IMR-90 (cell line): ENCODE results near the gene SENP7. TPM values are rescaled to one million over a fixed set of nuclear protein-coding genes. Genes with fewer than 3 reads are reported as not detected.

Source experiments
- ATAC-seq: fragments of 200-7000 bp; cut with Tn5 transposase; 2 replicates; pipeline ENCODE4 v1.9.1; 2020; ENCODE audit warnings: low read depth, mild to moderate bottlenecking, moderate library complexity
- BruUV-seq: library from RNA; stranded (reverse); fragments of 400-500 nt; replicated peaks from 2 replicates; lab custom pipeline; 2021; lab: Mats Ljungman, UMichigan
- CTCF ChIA-PET: fragments of 300-600 bp; formaldehyde crosslinking; extraction: SDS; loops from one replicate; lab custom pipeline; 2021; ENCODE audit warnings: antibody characterized with exemption; lab: Yijun Ruan, JAX
- POLR2A ChIA-PET: fragments of 300-600 bp; sonication (Branson Sonifier 250); formaldehyde crosslinking; loops from one replicate; lab custom pipeline; 2022; ENCODE audit warnings: antibody characterized with exemption; ENCODE audit not compliant: unreplicated experiment; lab: Charles Lee
- DNase-seq: peaks from one replicate; pipeline ENCODE4 v3.0.0; 2013
- H2AFZ ChIP-seq: replicated peaks from 2 replicates; pipeline ENCODE3; 2013; ENCODE audit warnings: low read length, mild to moderate bottlenecking; ENCODE audit not compliant: poor library complexity
- H2AK5ac ChIP-seq: 2 replicates; pipeline ENCODE4 v1.6.1; 2013; ENCODE audit warnings: low read depth, low read length, inconsistent platforms
- H2AK9ac ChIP-seq: replicated peaks from 2 replicates; pipeline ENCODE3; 2013; ENCODE audit warnings: mild to moderate bottlenecking, low read depth, low read length, moderate library complexity; ENCODE audit not compliant: poor library complexity
- H2BK120ac ChIP-seq: 2 replicates; pipeline ENCODE4 v1.6.1; 2013; ENCODE audit warnings: low read depth, low read length, inconsistent platforms
- H2BK15ac ChIP-seq: 3 replicates; pipeline ENCODE4 v1.6.1; 2013; ENCODE audit warnings: low read depth, low read length, inconsistent platforms
- H2BK20ac ChIP-seq: 2 replicates; pipeline ENCODE4 v1.6.1; 2013; ENCODE audit warnings: low read depth, mild to moderate bottlenecking, inconsistent platforms, low read length, moderate library complexity
- H2BK5ac ChIP-seq: 2 replicates; pipeline ENCODE4 v1.6.1; 2013; ENCODE audit warnings: mild to moderate bottlenecking, low read depth, low read length, inconsistent platforms; ENCODE audit not compliant: poor library complexity, severe bottlenecking
- H3K14ac ChIP-seq: replicated peaks from 2 replicates; pipeline ENCODE4 v1.6.1; 2013; ENCODE audit warnings: low read depth, low read length, inconsistent platforms
- H3K18ac ChIP-seq: 2 replicates; pipeline ENCODE4 v1.6.1; 2013; ENCODE audit warnings: low read depth, low read length, control low read depth
- H3K23ac ChIP-seq: 2 replicates; pipeline ENCODE4 v1.6.1; 2013; ENCODE audit warnings: low read depth, low read length, inconsistent platforms
- H3K27ac ChIP-seq: 2 replicates; pipeline ENCODE4 v1.5.1; 2013; ENCODE audit warnings: mild to moderate bottlenecking, control low read depth, low read length; ENCODE audit not compliant: insufficient read depth
- H3K27me3 ChIP-seq: 2 replicates; pipeline ENCODE4 v1.6.1; 2013; ENCODE audit warnings: low read length; ENCODE audit not compliant: control insufficient read depth, insufficient read depth
- H3K36me3 ChIP-seq: 2 replicates; pipeline ENCODE4 v1.6.1; 2013; ENCODE audit warnings: low read length, mixed read lengths; ENCODE audit not compliant: control insufficient read depth, insufficient read depth
- H3K4ac ChIP-seq: 2 replicates; pipeline ENCODE4 v1.6.1; 2013; ENCODE audit warnings: low read depth, low read length, inconsistent platforms
- H3K4me1 ChIP-seq: 2 replicates; pipeline ENCODE4 v1.6.1; 2013; ENCODE audit warnings: low read length, mixed read lengths; ENCODE audit not compliant: control insufficient read depth, insufficient read depth
- H3K4me2 ChIP-seq: 2 replicates; pipeline ENCODE4 v1.6.1; 2013; ENCODE audit warnings: low read depth, mild to moderate bottlenecking, control low read depth, low read length, moderate library complexity
- H3K4me3 ChIP-seq: 2 replicates; pipeline ENCODE4 v1.5.1; 2013; ENCODE audit warnings: low read depth, mild to moderate bottlenecking, control low read depth, low read length, moderate library complexity; ENCODE audit not compliant: insufficient read depth
- H3K56ac ChIP-seq: 2 replicates; pipeline ENCODE4 v1.6.1; 2013; ENCODE audit warnings: low read length, inconsistent platforms; ENCODE audit not compliant: insufficient read depth; ENCODE audit errors: extremely low read depth
- H3K79me1 ChIP-seq, 2 experiments: 2 replicates each; pipeline ENCODE4 v1.6.1; 2013; ENCODE audit warnings: low read length in 2 of 2, inconsistent platforms in 1 of 2, low read depth in 1 of 2
- H3K9ac ChIP-seq: 2 replicates; pipeline ENCODE4 v1.6.1; 2013; ENCODE audit warnings: low read depth, low read length, control low read depth
- H3K9me1 ChIP-seq: 2 replicates; pipeline ENCODE4 v1.6.1; 2013; ENCODE audit warnings: low read length, inconsistent platforms; ENCODE audit not compliant: insufficient read depth
- H3K9me3 ChIP-seq: 2 replicates; pipeline ENCODE4 v1.6.1; 2013; ENCODE audit warnings: low read length; ENCODE audit not compliant: control insufficient read depth, insufficient read depth
- H4K20me1 ChIP-seq: 2 replicates; pipeline ENCODE4 v1.6.1; 2013; ENCODE audit warnings: low read length, inconsistent platforms; ENCODE audit not compliant: insufficient read depth
- H4K5ac ChIP-seq: 2 replicates; pipeline ENCODE4 v1.6.1; 2013; ENCODE audit warnings: mild to moderate bottlenecking, low read depth, low read length, control low read depth
- H4K8ac ChIP-seq, 2 experiments: 2 replicates each; pipeline ENCODE4 v1.6.1; 2013; ENCODE audit warnings: low read depth in 2 of 2, low read length in 2 of 2, control low read depth in 1 of 2, inconsistent platforms in 1 of 2
- H4K91ac ChIP-seq: 2 replicates; pipeline ENCODE4 v1.6.1; 2013; ENCODE audit warnings: low read depth, low read length, inconsistent platforms; ENCODE audit not compliant: insufficient read depth
- BHLHE40 ChIP-seq: fragments of 150-350 bp; IDR thresholded peaks from 2 replicates; pipeline ENCODE4 v1.6.1; 2016; ENCODE audit warnings: mild to moderate bottlenecking, low read depth, low read length
- CEBPB ChIP-seq: IDR thresholded peaks from 2 replicates; pipeline ENCODE4 v1.6.1; 2012; ENCODE audit warnings: low read depth, low read length, improper control_type of control experiment
- CHD1 ChIP-seq: IDR thresholded peaks from 2 replicates; pipeline ENCODE4 v1.6.1; 2012; ENCODE audit warnings: low read depth, low read length, improper control_type of control experiment
- FOS ChIP-seq: fragments of 150-350 bp; IDR thresholded peaks from 2 replicates; pipeline ENCODE4 v1.6.1; 2016; ENCODE audit warnings: low read depth, low read length
- MAZ ChIP-seq: IDR thresholded peaks from 2 replicates; pipeline ENCODE4 v1.6.1; 2012; ENCODE audit warnings: low read depth, mild to moderate bottlenecking, low read length, improper control_type of control experiment, moderate library complexity, borderline replicate concordance
- MXI1 ChIP-seq: IDR thresholded peaks from 2 replicates; pipeline ENCODE4 v1.6.1; 2012; ENCODE audit warnings: low read depth, mild to moderate bottlenecking, low read length, moderate library complexity, borderline replicate concordance
- NFE2L2 ChIP-seq: fragments of 150-350 bp; IDR thresholded peaks from 2 replicates; pipeline ENCODE4 v1.6.1; 2016; ENCODE audit warnings: low read depth, mild to moderate bottlenecking, low read length
- POLR2A ChIP-seq: IDR thresholded peaks from 2 replicates; pipeline ENCODE4 v1.6.1; 2012; ENCODE audit warnings: mild to moderate bottlenecking, low read depth, low read length
- RAD21 ChIP-seq: IDR thresholded peaks from 2 replicates; pipeline ENCODE4 v1.6.1; 2012; ENCODE audit warnings: low read length, improper control_type of control experiment
- RCOR1 ChIP-seq: IDR thresholded peaks from 2 replicates; pipeline ENCODE4 v1.6.1; 2012; ENCODE audit warnings: mild to moderate bottlenecking, low read length, improper control_type of control experiment; ENCODE audit not compliant: insufficient replicate concordance
- SMC3 ChIP-seq: fragments of 150-350 bp; IDR thresholded peaks from 2 replicates; pipeline ENCODE4 v1.6.1; 2016; ENCODE audit warnings: low read depth, mild to moderate bottlenecking, antibody characterized with exemption, low read length, moderate library complexity
- WGBS, 2 experiments: methylation state at CpG; one replicate each; pipeline versions ENCODE4 v1.1.5 to v1.1.7; 2013; ENCODE audit warnings: missing lambda C conversion rate in 2 of 2; ENCODE audit not compliant: insufficient read length in 1 of 2; ENCODE audit errors: extremely low coverage in 2 of 2; 5-methylcytosine and 5-hydroxymethylcytosine counted together
- dilution Hi-C: fragments of 300-500 bp; cut with HindIII; formaldehyde crosslinking; loops from one replicate; pipeline ENCODE4 v1.14.3; 2018; ENCODE audit warnings: low sequenced_read_pairs; ENCODE audit not compliant: unreplicated experiment
- in situ Hi-C: fragments of 300-500 bp; cut with MboI; formaldehyde crosslinking; loops from 3 replicates; pipeline ENCODE4 v1.14.3; 2019; ENCODE audit warnings: low sequenced_read_pairs, inconsistent platforms, mixed read lengths
- intact Hi-C: fragments of 100-400 bp; cut with micrococcal nuclease; formaldehyde crosslinking; loops from 2 replicates; pipeline ENCODE4 v1.10.0; 2022
- polyA plus RNA-seq, 3 experiments: library from polyadenylated mRNA; depleted of rRNA; stranded (reverse); fragments of >200 nt; gene quantifications; 2 replicates each; pipeline ENCODE4 v1.2.3, GENCODE V29; 2012; ENCODE audit warnings: low replicate concordance in 1 of 3
- total RNA-seq: library from RNA; depleted of rRNA; stranded (reverse); fragments of >200 nt; gene quantifications from 2 replicates; pipeline ENCODE4 v1.2.3, GENCODE V29; 2012
- TF ChIP-seq, protein P1 (sequence below): fragments of 150-350 bp; IDR thresholded peaks from 2 replicates; pipeline ENCODE4 v1.6.1; 2017; ENCODE audit warnings: mild to moderate bottlenecking, antibody characterized with exemption, low read length, low read depth
- TF ChIP-seq, protein P2 (sequence below): fragments of 150-350 bp; IDR thresholded peaks from 2 replicates; pipeline ENCODE4 v1.6.1; 2016; ENCODE audit warnings: low read depth, mild to moderate bottlenecking, low read length, moderate library complexity, borderline replicate concordance

Gene SENP7
- total and polyA plus RNA-seq, 2 of the 4 experiments (the other 2 are of a cell fraction): 5.5 to 8.4 TPM

DNA sequence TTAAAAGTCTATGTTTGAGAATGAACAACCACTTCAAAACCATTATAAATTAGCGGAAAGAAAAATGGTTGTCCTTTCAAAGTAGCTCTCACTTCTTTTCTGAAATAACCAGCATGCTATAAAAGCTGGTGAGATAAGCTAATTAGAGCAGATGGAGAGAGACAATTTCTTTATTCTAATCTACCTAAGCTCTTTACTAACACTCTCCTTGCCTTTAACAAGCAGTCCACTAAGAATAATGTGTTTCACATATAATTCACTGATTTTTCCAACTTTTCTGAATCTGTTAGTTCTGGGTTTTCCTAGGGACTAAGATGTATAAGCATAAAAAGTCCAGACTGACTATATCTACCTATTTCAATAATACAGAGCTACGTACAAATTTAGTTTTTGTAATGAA is 192.5 kb downstream of the SENP7 start, which contains the start of gene IMPG2:
IMPG2 (minus strand) TSS at position 101 of the 400 bp plus-strand sequence. CDS start 203 bp downstream, outside the sequence.
- no peak within 1 kb of the TSS for H2BK15ac ChIP-seq
- no peak within 1 kb of the TSS for H2AK5ac ChIP-seq
- no peak within 1 kb of the TSS for H3K4ac ChIP-seq
- no peak within 1 kb of the TSS for H2BK20ac ChIP-seq
- no peaks in the 10 kb centered on the region for H4K20me1 ChIP-seq
- ChIA-PET POLR2A (no interaction called here), CTCF (interaction anchor here (1.1 kb wide), 1 partner anchor 18 kb away, joined by 4 read pairs; no protein-coding TSS in a partner anchor)
- H4K91ac ChIP-seq: no peak within 1 kb of the TSS
- H3K4me2 ChIP-seq: peak within 1 kb of the TSS; percentile 72; the same call in 1 of the 2 replicates
- no peaks in the 10 kb centered on the region for H3K9me1 ChIP-seq
- no CpG with 5 or more reads among the region's 2 CpGs for WGBS, 2 experiments
- DNase-seq (no peak), ATAC-seq (no peak)
- no peak within 1 kb of the TSS for H4K5ac ChIP-seq
- H3K4me3 ChIP-seq: no peak within 1 kb of the TSS
- no peaks in the 10 kb centered on the region for H3K27me3 ChIP-seq
- H3K23ac ChIP-seq: no peak within 1 kb of the TSS
- H3K27ac ChIP-seq: no peak within 1 kb of the TSS
- H3K4me1 ChIP-seq: no peaks in the 10 kb centered on the region
- no peaks in the 10 kb centered on the region for H3K79me1 ChIP-seq
- no peak within 1 kb of the TSS for H2AK9ac ChIP-seq
- H3K18ac ChIP-seq: no peak within 1 kb of the TSS
- no TSS peak for BruUV-seq
- no peak within 1 kb of the TSS for H2BK5ac ChIP-seq
- H3K56ac ChIP-seq: no peak within 1 kb of the TSS
- intact Hi-C loops (no loop called here), dilution Hi-C loops (no loop called here), in situ Hi-C loops (no loop called here)
- no peaks in the 10 kb centered on the region for H3K9me3 ChIP-seq
- no peak within 1 kb of the TSS for H2BK120ac ChIP-seq
- H4K8ac ChIP-seq: no peak within 1 kb of the TSS
- H3K36me3 ChIP-seq: 0 out of 2 replicates have a peak, but pooled peaks cover 2% of the 10 kb centered on the region
- H3K9ac ChIP-seq: no peak within 1 kb of the TSS
- TF ChIP-seq RAD21 (no peak), FOS (no peak), CEBPB (no peak), NFE2L2 (no peak), BHLHE40 (no peak), MAZ (no peak), CHD1 (no peak), MXI1 (no peak), POLR2A (no peak), RCOR1 (no peak), SMC3 (no peak)
- TF ChIP-seq, protein P1, sequence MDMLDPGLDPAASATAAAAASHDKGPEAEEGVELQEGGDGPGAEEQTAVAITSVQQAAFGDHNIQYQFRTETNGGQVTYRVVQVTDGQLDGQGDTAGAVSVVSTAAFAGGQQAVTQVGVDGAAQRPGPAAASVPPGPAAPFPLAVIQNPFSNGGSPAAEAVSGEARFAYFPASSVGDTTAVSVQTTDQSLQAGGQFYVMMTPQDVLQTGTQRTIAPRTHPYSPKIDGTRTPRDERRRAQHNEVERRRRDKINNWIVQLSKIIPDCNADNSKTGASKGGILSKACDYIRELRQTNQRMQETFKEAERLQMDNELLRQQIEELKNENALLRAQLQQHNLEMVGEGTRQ: no peak
- TF ChIP-seq, protein P2, sequence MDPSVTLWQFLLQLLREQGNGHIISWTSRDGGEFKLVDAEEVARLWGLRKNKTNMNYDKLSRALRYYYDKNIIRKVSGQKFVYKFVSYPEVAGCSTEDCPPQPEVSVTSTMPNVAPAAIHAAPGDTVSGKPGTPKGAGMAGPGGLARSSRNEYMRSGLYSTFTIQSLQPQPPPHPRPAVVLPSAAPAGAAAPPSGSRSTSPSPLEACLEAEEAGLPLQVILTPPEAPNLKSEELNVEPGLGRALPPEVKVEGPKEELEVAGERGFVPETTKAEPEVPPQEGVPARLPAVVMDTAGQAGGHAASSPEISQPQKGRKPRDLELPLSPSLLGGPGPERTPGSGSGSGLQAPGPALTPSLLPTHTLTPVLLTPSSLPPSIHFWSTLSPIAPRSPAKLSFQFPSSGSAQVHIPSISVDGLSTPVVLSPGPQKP: no peak
- H3K14ac ChIP-seq: no peak within 1 kb of the TSS
- no peak within 1 kb of the TSS for H2AFZ ChIP-seq
